SK-N-SH treated with all-trans-retinoic acid at 6 μM for 48 hours (cell line): ENCODE data around the gene MPLKIP.

ENCODE experiments used
- ATAC-seq: fragments of 200-7000 bp; cut with Tn5 transposase; 3 replicates; pipeline ENCODE4 v1.9.1; 2020; ENCODE audit warnings: mild to moderate bottlenecking, moderate library complexity
- ARNTL ChIP-seq: fragments of 450-650 bp; formaldehyde crosslinking; IDR thresholded peaks from 2 replicates; pipeline ENCODE4 v1.5.0; 2020; ENCODE audit warnings: low read depth, mild to moderate bottlenecking, moderate library complexity, borderline replicate concordance
- BACH2 ChIP-seq: fragments of 250-450 bp; sonication (Bioruptor Pico); IDR thresholded peaks from 2 replicates; pipeline ENCODE4 v1.9.0; 2021; ENCODE audit warnings: mild to moderate bottlenecking, borderline replicate concordance
- CREB5 ChIP-seq: fragments of 250-450 bp; sonication (Bioruptor Pico); IDR thresholded peaks from 2 replicates; pipeline ENCODE4 v1.5.1; 2020; ENCODE audit warnings: low read depth, mild to moderate bottlenecking, moderate library complexity
- CSDC2 ChIP-seq: fragments of 250-450 bp; sonication (Bioruptor Pico); IDR thresholded peaks from 2 replicates; pipeline ENCODE4 v1.5.0; 2020; ENCODE audit warnings: mild to moderate bottlenecking, moderate library complexity
- GLIS3 ChIP-seq: fragments of 250-450 bp; sonication (Bioruptor Pico); IDR thresholded peaks from 2 replicates; pipeline ENCODE4 v1.5.0; 2020; ENCODE audit warnings: mild to moderate bottlenecking, moderate library complexity
- ISL1 ChIP-seq: fragments of 250-450 bp; sonication (Bioruptor Pico); IDR thresholded peaks from 2 replicates; pipeline ENCODE4 v2.1.2; 2022; ENCODE audit warnings: mild to moderate bottlenecking, moderate library complexity
- OSR1 ChIP-seq: fragments of 250-450 bp; sonication (Bioruptor Pico); IDR thresholded peaks from 2 replicates; pipeline ENCODE4 v1.8.0; 2022; ENCODE audit warnings: moderate library complexity, mild to moderate bottlenecking, inconsistent platforms
- PATZ1 ChIP-seq: fragments of 250-450 bp; sonication (Bioruptor Pico); IDR thresholded peaks from 2 replicates; pipeline ENCODE4 v1.8.0; 2020; ENCODE audit warnings: mild to moderate bottlenecking, moderate library complexity, borderline replicate concordance
- POU6F1 ChIP-seq: fragments of 250-450 bp; sonication (Bioruptor Pico); IDR thresholded peaks from 2 replicates; pipeline ENCODE4 v1.8.0; 2021; ENCODE audit warnings: low read depth, mild to moderate bottlenecking, moderate library complexity, borderline replicate concordance
- PPARA ChIP-seq: fragments of 250-450 bp; sonication (Bioruptor Pico); IDR thresholded peaks from 2 replicates; pipeline ENCODE4 v1.5.0; 2020; ENCODE audit warnings: mild to moderate bottlenecking, borderline replicate concordance
- RARB ChIP-seq: fragments of 250-450 bp; sonication (Bioruptor Pico); IDR thresholded peaks from 2 replicates; pipeline ENCODE4 v1.8.0; 2021; ENCODE audit warnings: mild to moderate bottlenecking, moderate library complexity
- SNAI2 ChIP-seq: fragments of 250-450 bp; sonication (Bioruptor Pico); IDR thresholded peaks from 2 replicates; pipeline ENCODE4 v1.5.0; 2020; ENCODE audit warnings: mild to moderate bottlenecking, moderate library complexity
- TCF4 ChIP-seq: fragments of 250-450 bp; sonication (Bioruptor Pico); IDR thresholded peaks from 2 replicates; pipeline ENCODE4 v1.8.0; 2021; ENCODE audit warnings: mild to moderate bottlenecking, moderate library complexity, borderline replicate concordance
- TOX ChIP-seq: fragments of 250-450 bp; sonication (Bioruptor Pico); IDR thresholded peaks from 2 replicates; pipeline ENCODE4 v1.8.0; 2021; ENCODE audit warnings: mild to moderate bottlenecking, moderate library complexity, borderline replicate concordance
- TSHZ2 ChIP-seq: fragments of 250-450 bp; sonication (Bioruptor Pico); IDR thresholded peaks from 2 replicates; pipeline ENCODE4 v1.5.0; 2020; ENCODE audit warnings: mild to moderate bottlenecking, moderate library complexity
- ZC3H10 ChIP-seq: fragments of 250-450 bp; sonication (Bioruptor Pico); IDR thresholded peaks from 2 replicates; pipeline ENCODE4 v1.5.1; 2021; ENCODE audit warnings: mild to moderate bottlenecking, moderate library complexity
- ZFP3 ChIP-seq: fragments of 250-450 bp; sonication (Bioruptor Pico); IDR thresholded peaks from 2 replicates; pipeline ENCODE4 v1.5.0; 2020; ENCODE audit warnings: mild to moderate bottlenecking, moderate library complexity
- ZFP30 ChIP-seq: fragments of 450-650 bp; formaldehyde crosslinking; IDR thresholded peaks from 2 replicates; pipeline ENCODE4 v1.5.0; 2022; ENCODE audit warnings: mild to moderate bottlenecking, moderate library complexity
- ZNF565 ChIP-seq: fragments of 450-650 bp; formaldehyde crosslinking; conservative IDR thresholded peaks from 2 replicates; pipeline ENCODE4 v1.5.0; 2020; ENCODE audit warnings: low read depth, mild to moderate bottlenecking, moderate library complexity
- ZNF70 ChIP-seq: fragments of 450-650 bp; formaldehyde crosslinking; IDR thresholded peaks from 2 replicates; pipeline ENCODE4 v1.5.0; 2020; ENCODE audit warnings: mild to moderate bottlenecking, moderate library complexity
- ZNF8 ChIP-seq: fragments of 450-650 bp; formaldehyde crosslinking; IDR thresholded peaks from 2 replicates; pipeline ENCODE4 v1.5.0; 2020; ENCODE audit warnings: mild to moderate bottlenecking, moderate library complexity

The MPLKIP gene

GRCh38 chr7:40102897-40103296 is 31.5 kb downstream of the MPLKIP start:
- no peak for ATAC-seq
- TF ChIP-seq GLIS3 (no peak), ZNF70 (CRISPR knock-in tag) (no peak)

- no peak for ATAC-seq
- TF ChIP-seq TOX (no peak), ZNF8 (no peak), TSHZ2 (no peak), ISL1 (CRISPR knock-in tag) (no peak), SNAI2 (no peak)
Observed at GRCh38 chr7:40101201-40101600, 33.2 kb downstream of the MPLKIP start.

- TF ChIP-seq ZC3H10 (CRISPR knock-in tag) (no peak), TOX (no peak), ARNTL (no peak), ISL1 (CRISPR knock-in tag) (no peak), ZFP3 (CRISPR knock-in tag) (no peak), ZNF565 (CRISPR knock-in tag) (no peak), GLIS3 (no peak), SNAI2 (no peak), OSR1 (CRISPR knock-in tag) (no peak), ZNF70 (CRISPR knock-in tag) (no peak), BACH2 (CRISPR knock-in tag) (no peak), CSDC2 (no peak), TCF4 (CRISPR knock-in tag) (no peak), TSHZ2 (no peak), RARB (CRISPR knock-in tag) (no peak), PPARA (CRISPR knock-in tag) (no peak), CREB5 (CRISPR knock-in tag) (no peak), ZNF8 (no peak)
- no peak for ATAC-seq
Observed at GRCh38 chr7:40099837-40100236, 34.6 kb downstream of the MPLKIP start.

GRCh38 chr7:40098810-40099209 is 35.6 kb downstream of the MPLKIP start:
- ATAC-seq, result no peak
- TF ChIP-seq ZC3H10 (CRISPR knock-in tag), result no peak
- TF ChIP-seq TCF4 (CRISPR knock-in tag), result no peak
- no peak for TF ChIP-seq GLIS3
- no peak for TF ChIP-seq ISL1 (CRISPR knock-in tag)
- TF ChIP-seq PPARA (CRISPR knock-in tag), result no peak
- no peak for TF ChIP-seq POU6F1
- TF ChIP-seq CREB5 (CRISPR knock-in tag), result no peak
- TF ChIP-seq PATZ1 (CRISPR knock-in tag), result no peak
- no peak for TF ChIP-seq TSHZ2
- no peak for TF ChIP-seq ZNF8
- no peak for TF ChIP-seq ZFP3 (CRISPR knock-in tag)
- TF ChIP-seq BACH2 (CRISPR knock-in tag), result no peak
- no peak for TF ChIP-seq CSDC2
- no peak for TF ChIP-seq RARB (CRISPR knock-in tag)
- no peak for TF ChIP-seq ZFP30 (CRISPR knock-in tag)
- no peak for TF ChIP-seq ZNF565 (CRISPR knock-in tag)
- no peak for TF ChIP-seq ARNTL
